Measurements from ENCODE around the gene NEURL1.

NEURL1 gene

GRCh38 chr10:103493362-103493915 is at the start of gene NEURL1:
TSS of gene NEURL1 (plus strand) at chr10:103493705. CDS start at chr10:103494388, 683 bp downstream.
- peak; percentile 63 for DNase-seq

- no peak for DNase-seq
Measured at GRCh38 chr10:103444478-103444877, 49.0 kb upstream of the NEURL1 start.

GRCh38 chr10:103445366-103445765 is 48.1 kb upstream of the NEURL1 start:
- DNase-seq: no peak

- no peak for DNase-seq
Measured at GRCh38 chr10:103445767-103446567, 47.5 kb upstream of the NEURL1 start.

- no peak for DNase-seq
Measured at GRCh38 chr10:103447187-103447586, 46.3 kb upstream of the NEURL1 start.

- no peak for DNase-seq
Measured at GRCh38 chr10:103448746-103449145, 44.8 kb upstream of the NEURL1 start.

- DNase-seq: no peak
Measured at GRCh38 chr10:103449208-103450144, 44.0 kb upstream of the NEURL1 start.

GRCh38 chr10:103450201-103450695 is 43.3 kb upstream of the NEURL1 start:
- no peak for DNase-seq

GRCh38 chr10:103451091-103451813 is 42.3 kb upstream of the NEURL1 start:
- peak; percentile 31 for DNase-seq

- peak; percentile 68 for DNase-seq
Measured at GRCh38 chr10:103451831-103452505, 41.5 kb upstream of the NEURL1 start, which contains the start of gene CALHM2. TSS of gene CALHM2 (minus strand) at chr10:103452370. CDS start at chr10:103449941, 2,429 bp downstream.

GRCh38 chr10:103452506-103453230 is 40.8 kb upstream of the NEURL1 start:
- no peak for DNase-seq

GRCh38 chr10:103454026-103454425 is 39.5 kb upstream of the NEURL1 start:
- no peak for DNase-seq

GRCh38 chr10:103455235-103455634 is 38.3 kb upstream of the NEURL1 start:
- DNase-seq: no peak

- DNase-seq: no peak
Measured at GRCh38 chr10:103456074-103456660, 37.3 kb upstream of the NEURL1 start.

GRCh38 chr10:103457176-103457712 is 36.3 kb upstream of the NEURL1 start:
- DNase-seq: no peak

GRCh38 chr10:103457896-103458583 is 35.5 kb upstream of the NEURL1 start:
- no peak for DNase-seq

- DNase-seq: peak; percentile 85
Measured at GRCh38 chr10:103458720-103459119, 34.8 kb upstream of the NEURL1 start, which contains the start of gene CALHM1. TSS of gene CALHM1 (minus strand) at chr10:103458900. CDS start at chr10:103458751, 149 bp downstream.

GRCh38 chr10:103459615-103460014 is 33.9 kb upstream of the NEURL1 start:
- DNase-seq: no peak

- DNase-seq: no peak
Measured at GRCh38 chr10:103463499-103463898, 30.0 kb upstream of the NEURL1 start.

All from NCI-H146 (cell line).